Fibroblast of skin of right biceps (primary cell): ENCODE data around the gene ZNF33A.
"Not testable (repeated sequence)": the region's sequence is repeated elsewhere in the genome, so short reads cannot be mapped to it uniquely, and the experiment has no call there.

ENCODE experiments used
- DNase-seq: peaks from one replicate; pipeline ENCODE4 v3.0.0-alpha.2; 2013

ZNF33A gene

GRCh38 chr10:38010119-38010903, at the start of gene ZNF33A:
TSS of gene ZNF33A (plus strand) at chr10:38010675. CDS start at chr10:38012342, 1,667 bp downstream.
- peak; percentile 86 for DNase-seq

- DNase-seq: no peak
Measured at GRCh38 chr10:37965006-37965405, 45.5 kb upstream of the ZNF33A start.

GRCh38 chr10:37972396-37972795, 38.1 kb upstream of the ZNF33A start:
- DNase-seq: no peak

GRCh38 chr10:37975401-37975991, 35.0 kb upstream of the ZNF33A start:
- DNase-seq: peak; percentile 24

- peak; percentile 98 for DNase-seq
Measured at GRCh38 chr10:37976091-37976879, 34.2 kb upstream of the ZNF33A start, which contains the start of gene ZNF25. TSS of gene ZNF25 (minus strand) at chr10:37976647. CDS start at chr10:37971722, 4,925 bp downstream.

GRCh38 chr10:37976880-37977203, 33.6 kb upstream of the ZNF33A start:
- DNase-seq: no peak

- DNase-seq: no peak
Measured at GRCh38 chr10:37991655-37992054, 18.8 kb upstream of the ZNF33A start.

- DNase-seq: no peak
Measured at GRCh38 chr10:37992083-37992482, 18.4 kb upstream of the ZNF33A start.

GRCh38 chr10:37998920-37999319, 11.6 kb upstream of the ZNF33A start:
- not testable (repeated sequence) for DNase-seq

- DNase-seq: not testable (repeated sequence)
Measured at GRCh38 chr10:38000474-38000873, 10.0 kb upstream of the ZNF33A start.

- no peak for DNase-seq
Measured at GRCh38 chr10:38003026-38003425, 7.4 kb upstream of the ZNF33A start.

GRCh38 chr10:38003588-38003987, 6.9 kb upstream of the ZNF33A start:
- no peak for DNase-seq

- DNase-seq: no peak
Measured at GRCh38 chr10:38007551-38007950, 2.9 kb upstream of the ZNF33A start.

GRCh38 chr10:38007991-38008390, 2.5 kb upstream of the ZNF33A start:
- DNase-seq: no peak

GRCh38 chr10:38016354-38016753, 5.9 kb downstream of the ZNF33A start:
- DNase-seq: no peak

- DNase-seq: not testable (repeated sequence)
Measured at GRCh38 chr10:38019124-38019523, 8.6 kb downstream of the ZNF33A start.

- DNase-seq: no peak
Measured at GRCh38 chr10:38025283-38025682, 14.8 kb downstream of the ZNF33A start.

GRCh38 chr10:38027986-38028385, 17.5 kb downstream of the ZNF33A start:
- DNase-seq: peak; percentile 15

GRCh38 chr10:38032886-38033285, 22.4 kb downstream of the ZNF33A start:
- no peak for DNase-seq

GRCh38 chr10:38038107-38038931, 27.8 kb downstream of the ZNF33A start:
- DNase-seq: no peak

- DNase-seq: no peak
Measured at GRCh38 chr10:38038932-38039245, 28.4 kb downstream of the ZNF33A start.

- DNase-seq: no peak
Measured at GRCh38 chr10:38043516-38043915, 33.0 kb downstream of the ZNF33A start.

GRCh38 chr10:38045129-38045528, 34.7 kb downstream of the ZNF33A start:
- DNase-seq: no peak
